ENCODE data around the gene PRMT3.
"Not testable (repeated sequence)": the region's sequence is repeated elsewhere in the genome, so short reads cannot be mapped to it uniquely, and the experiment has no call there.

The PRMT3 gene

DNA sequence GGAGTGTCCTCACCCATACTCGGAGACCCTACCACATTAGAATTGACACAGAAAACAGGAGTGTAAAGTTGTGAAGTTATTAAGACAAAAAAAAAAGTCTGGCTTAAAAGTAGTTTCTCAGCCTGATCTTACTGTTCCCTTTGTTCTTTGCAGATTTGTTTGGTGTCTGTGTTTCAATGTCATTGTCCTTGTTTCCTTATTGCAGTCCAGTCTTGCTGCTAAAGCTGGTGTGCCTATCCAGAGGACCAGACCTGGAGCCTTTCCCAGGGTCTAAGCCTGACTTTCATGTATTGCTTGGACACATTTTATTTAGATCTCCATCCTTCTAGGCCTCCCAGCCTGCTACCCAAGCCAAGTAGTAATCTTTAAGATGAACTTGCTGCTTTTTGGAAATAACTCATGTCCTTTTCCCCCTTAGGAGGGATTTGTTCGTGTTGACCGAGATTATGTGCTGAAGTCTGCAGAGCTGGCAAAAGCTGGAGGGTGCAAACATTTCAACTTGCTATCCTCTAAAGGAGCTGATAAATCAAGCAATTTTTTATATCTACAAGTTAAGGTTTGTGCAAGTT, 11.3 kb upstream of the PRMT3 start:
- no peak for DNase-seq (ENCODE audit: low read depth, low spot score)
- no peak overlapping the region for H3K9ac ChIP-seq (ENCODE audit: insufficient read length, low read depth)
- TF ChIP-seq SUZ12 (IDR thresholded peaks at IDR 0.05; ENCODE audit: extremely low read depth, insufficient read depth, insufficient read length) = no peak
- TF ChIP-seq YY1 (IDR thresholded peaks at IDR 0.05; ENCODE audit: insufficient read depth, insufficient read length) = no peak
- TF ChIP-seq ZNF274 (IDR thresholded peaks at IDR 0.05; ENCODE audit: low read depth, low read length) = no peak
- no peak overlapping the region for H3K4me3 ChIP-seq (ENCODE audit: insufficient read length, low read depth)
- H3K27me3 ChIP-seq (ENCODE audit: insufficient read depth, insufficient read length) = no peaks in the 10 kb centered on the region
- peaks cover 28% of the 10 kb centered on the region for H3K36me3 ChIP-seq (ENCODE audit: insufficient read depth, insufficient read length, low read length)
- no peaks in the 10 kb centered on the region for H3K4me1 ChIP-seq (ENCODE audit: insufficient read depth, insufficient read length)
- no peaks in the 10 kb centered on the region for H3K9me3 ChIP-seq (ENCODE audit: insufficient read depth, low read length)

GRCh38 chr11:20385996-20386395, 1.5 kb upstream of the PRMT3 start:
- H3K4me3 ChIP-seq (ENCODE audit: insufficient read length, low read depth); H3K27me3 ChIP-seq (ENCODE audit: insufficient read depth, insufficient read length); H3K4me1 ChIP-seq (ENCODE audit: insufficient read depth, insufficient read length); H3K9ac ChIP-seq (ENCODE audit: insufficient read length, low read depth); DNase-seq (ENCODE audit: low read depth, low spot score); H3K9me3 ChIP-seq (ENCODE audit: insufficient read depth, low read length): not testable (repeated sequence)
- H3K36me3 ChIP-seq (ENCODE audit: insufficient read depth, insufficient read length, low read length) = peaks cover 12% of the 10 kb centered on the region

- no peaks in the 10 kb centered on the region for H3K4me1 ChIP-seq (ENCODE audit: insufficient read depth, insufficient read length)
- TF ChIP-seq SUZ12 (IDR thresholded peaks at IDR 0.05; ENCODE audit: extremely low read depth, insufficient read depth, insufficient read length) = no peak
- TF ChIP-seq ZNF274 (IDR thresholded peaks at IDR 0.05; ENCODE audit: low read depth, low read length) = no peak
- no peak for TF ChIP-seq YY1 (IDR thresholded peaks at IDR 0.05; ENCODE audit: insufficient read depth, insufficient read length)
- H3K4me3 ChIP-seq (ENCODE audit: insufficient read length, low read depth) = peak overlapping the region; percentile 84
- peaks cover 18% of the 10 kb centered on the region for H3K36me3 ChIP-seq (ENCODE audit: insufficient read depth, insufficient read length, low read length)
- no peaks in the 10 kb centered on the region for H3K27me3 ChIP-seq (ENCODE audit: insufficient read depth, insufficient read length)
- H3K9ac ChIP-seq (ENCODE audit: insufficient read length, low read depth) = peak overlapping the region; percentile 92
- H3K9me3 ChIP-seq (ENCODE audit: insufficient read depth, low read length) = no peaks in the 10 kb centered on the region
- no peak for DNase-seq (ENCODE audit: low read depth, low spot score)
These were observed 860 bp downstream of the PRMT3 start for GRCh38 chr11:20388096-20389055.

DNA sequence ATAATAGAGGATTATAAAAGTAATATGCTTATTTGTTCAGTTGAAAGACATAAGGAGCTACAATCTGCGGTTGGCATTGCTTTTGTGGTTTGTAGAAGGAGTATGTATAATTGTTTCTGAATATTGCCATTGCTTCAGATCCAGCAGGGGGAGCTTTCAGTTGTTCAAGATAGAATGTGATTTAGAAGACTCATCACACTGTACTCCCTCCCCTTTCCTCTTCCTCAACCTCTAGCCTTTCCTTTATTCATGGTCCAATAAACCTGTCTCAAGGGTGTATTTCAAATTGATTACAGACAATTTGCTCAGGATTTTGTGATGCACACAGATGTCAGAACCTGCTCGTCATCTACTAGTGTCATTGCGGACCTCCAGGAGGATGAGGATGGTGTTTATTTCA, 9.8 kb downstream of the PRMT3 start:
- Histone ChIP-seq H3K9me3 (ENCODE audit: insufficient read depth, low read length) (no peaks in the 10 kb centered on the region), H3K36me3 (ENCODE audit: insufficient read depth, insufficient read length, low read length) (peaks cover 35% of the 10 kb centered on the region), H3K4me1 (ENCODE audit: insufficient read depth, insufficient read length) (no peaks in the 10 kb centered on the region), H3K27me3 (ENCODE audit: insufficient read depth, insufficient read length) (no peaks in the 10 kb centered on the region), H3K4me3 (ENCODE audit: insufficient read length, low read depth) (no peak overlapping the region), H3K9ac (ENCODE audit: insufficient read length, low read depth) (no peak overlapping the region)
- TF ChIP-seq YY1 (IDR thresholded peaks at IDR 0.05; ENCODE audit: insufficient read depth, insufficient read length) = no peak
- no peak for TF ChIP-seq SUZ12 (IDR thresholded peaks at IDR 0.05; ENCODE audit: extremely low read depth, insufficient read depth, insufficient read length)
- no peak for TF ChIP-seq ZNF274 (IDR thresholded peaks at IDR 0.05; ENCODE audit: low read depth, low read length)
- peak; percentile 5 for DNase-seq (ENCODE audit: low read depth, low spot score)

DNA sequence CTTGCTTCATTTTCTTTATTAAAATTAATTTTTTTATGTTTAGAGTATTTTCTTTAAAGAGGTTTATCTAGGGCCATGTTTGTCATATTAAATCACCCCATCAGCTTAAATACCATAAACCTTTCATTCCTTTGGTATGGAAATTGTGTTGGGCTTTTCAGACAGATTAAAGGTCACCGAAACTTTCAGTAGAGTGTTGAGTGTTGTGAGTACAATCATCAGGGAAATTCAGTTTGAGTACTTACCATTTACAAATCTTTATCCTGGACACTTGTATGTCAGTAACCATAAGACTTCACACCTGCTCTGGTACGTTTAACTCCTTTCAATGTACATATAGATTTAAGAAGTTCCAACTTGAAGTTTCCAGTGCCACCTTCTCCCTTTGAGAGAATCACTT, 12.0 kb downstream of the PRMT3 start:
- peaks cover 23% of the 10 kb centered on the region for H3K36me3 ChIP-seq (ENCODE audit: insufficient read depth, insufficient read length, low read length)
- H3K4me1 ChIP-seq (ENCODE audit: insufficient read depth, insufficient read length) = no peaks in the 10 kb centered on the region
- no peaks in the 10 kb centered on the region for H3K27me3 ChIP-seq (ENCODE audit: insufficient read depth, insufficient read length)
- no peak overlapping the region for H3K4me3 ChIP-seq (ENCODE audit: insufficient read length, low read depth)
- TF ChIP-seq SUZ12 (IDR thresholded peaks at IDR 0.05; ENCODE audit: extremely low read depth, insufficient read depth, insufficient read length) (no peak), ZNF274 (IDR thresholded peaks at IDR 0.05; ENCODE audit: low read depth, low read length) (no peak), YY1 (IDR thresholded peaks at IDR 0.05; ENCODE audit: insufficient read depth, insufficient read length) (no peak)
- H3K9ac ChIP-seq (ENCODE audit: insufficient read length, low read depth) = no peak overlapping the region
- no peaks in the 10 kb centered on the region for H3K9me3 ChIP-seq (ENCODE audit: insufficient read depth, low read length)
- no peak for DNase-seq (ENCODE audit: low read depth, low spot score)

DNA sequence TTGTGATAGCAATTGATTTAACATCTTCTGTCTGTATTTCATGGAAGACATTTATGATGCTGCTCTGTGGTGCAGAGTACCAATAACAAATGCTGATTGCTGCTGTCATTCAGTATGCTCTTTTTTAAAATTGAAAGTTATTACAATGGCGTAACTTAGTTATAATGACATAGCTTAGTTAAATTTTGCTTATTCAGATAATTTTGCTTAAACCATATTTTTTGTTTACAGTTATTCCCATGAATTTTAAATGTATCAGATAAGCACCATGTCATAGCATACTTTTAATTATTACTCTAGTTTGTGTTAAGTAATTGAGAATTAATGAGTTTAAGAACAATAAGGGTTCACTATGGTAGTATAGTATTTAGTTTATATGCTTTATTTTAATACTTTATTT, 15.5 kb downstream of the PRMT3 start:
- TF ChIP-seq YY1 (IDR thresholded peaks at IDR 0.05; ENCODE audit: insufficient read depth, insufficient read length) = no peak
- TF ChIP-seq ZNF274 (IDR thresholded peaks at IDR 0.05; ENCODE audit: low read depth, low read length) = no peak
- no peak for TF ChIP-seq SUZ12 (IDR thresholded peaks at IDR 0.05; ENCODE audit: extremely low read depth, insufficient read depth, insufficient read length)
- Histone ChIP-seq H3K9ac (ENCODE audit: insufficient read length, low read depth) (no peak overlapping the region), H3K27me3 (ENCODE audit: insufficient read depth, insufficient read length) (no peaks in the 10 kb centered on the region), H3K36me3 (ENCODE audit: insufficient read depth, insufficient read length, low read length) (peaks cover 17% of the 10 kb centered on the region), H3K9me3 (ENCODE audit: insufficient read depth, low read length) (no peaks in the 10 kb centered on the region), H3K4me1 (ENCODE audit: insufficient read depth, insufficient read length) (no peaks in the 10 kb centered on the region), H3K4me3 (ENCODE audit: insufficient read length, low read depth) (no peak overlapping the region)
- DNase-seq (ENCODE audit: low read depth, low spot score) = no peak

DNA sequence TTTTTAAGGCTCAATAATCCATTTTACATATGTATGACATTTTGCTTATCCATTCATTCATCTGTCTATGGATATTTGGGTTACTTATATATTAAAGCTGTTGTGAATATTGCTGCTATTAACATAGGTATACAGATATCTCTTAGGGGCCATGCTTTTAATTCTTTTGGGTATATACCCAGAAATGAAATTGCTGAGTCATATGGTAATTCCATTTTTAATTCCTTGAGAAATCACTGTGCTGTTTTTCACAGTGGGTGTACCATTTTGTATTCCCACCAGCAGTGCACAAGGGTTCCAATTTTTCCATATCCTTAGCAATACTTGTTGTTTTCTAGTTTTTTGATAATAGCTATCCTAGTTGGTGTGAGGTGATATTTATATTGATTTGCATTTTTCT, 19.0 kb downstream of the PRMT3 start:
- no peaks in the 10 kb centered on the region for H3K4me1 ChIP-seq (ENCODE audit: insufficient read depth, insufficient read length)
- TF ChIP-seq YY1 (IDR thresholded peaks at IDR 0.05; ENCODE audit: insufficient read depth, insufficient read length) (no peak), SUZ12 (IDR thresholded peaks at IDR 0.05; ENCODE audit: extremely low read depth, insufficient read depth, insufficient read length) (no peak), ZNF274 (IDR thresholded peaks at IDR 0.05; ENCODE audit: low read depth, low read length) (no peak)
- DNase-seq (ENCODE audit: low read depth, low spot score) = no peak
- no peaks in the 10 kb centered on the region for H3K27me3 ChIP-seq (ENCODE audit: insufficient read depth, insufficient read length)
- H3K9ac ChIP-seq (ENCODE audit: insufficient read length, low read depth) = no peak overlapping the region
- H3K9me3 ChIP-seq (ENCODE audit: insufficient read depth, low read length) = no peaks in the 10 kb centered on the region
- H3K4me3 ChIP-seq (ENCODE audit: insufficient read length, low read depth) = no peak overlapping the region
- peaks cover 17% of the 10 kb centered on the region for H3K36me3 ChIP-seq (ENCODE audit: insufficient read depth, insufficient read length, low read length)

Data from NT2/D1 (cell line).